Peyer's patch (tissue), 4 donors: ENCODE results near the gene KRTAP10-11.
"Not testable (repeated sequence)": the region's sequence is repeated elsewhere in the genome, so short reads cannot be mapped to it uniquely, and the experiment has no call there.

Source experiments
- POLR2A ChIP-seq, 2 donors: fragments of 450-650 bp; IDR thresholded peaks; one replicate each; pipeline ENCODE4 v1.5.1; 2017; ENCODE audit warnings: antibody characterized with exemption in 2 of 2, mild to moderate bottlenecking in 2 of 2, moderate library complexity in 2 of 2
- TF ChIP-seq, protein P1 (sequence below), 6 experiments: fragments of 450-650 bp in 4 of 6; fragments of 200-600 bp in 2 of 6; sonication (generic) in 1 of 6; IDR thresholded peaks; one replicate each; pipeline ENCODE4 v1.5.1; 2017 to 2019; ENCODE audit warnings: antibody characterized with exemption in 6 of 6, mild to moderate bottlenecking in 3 of 6, moderate library complexity in 1 of 6

DNA sequence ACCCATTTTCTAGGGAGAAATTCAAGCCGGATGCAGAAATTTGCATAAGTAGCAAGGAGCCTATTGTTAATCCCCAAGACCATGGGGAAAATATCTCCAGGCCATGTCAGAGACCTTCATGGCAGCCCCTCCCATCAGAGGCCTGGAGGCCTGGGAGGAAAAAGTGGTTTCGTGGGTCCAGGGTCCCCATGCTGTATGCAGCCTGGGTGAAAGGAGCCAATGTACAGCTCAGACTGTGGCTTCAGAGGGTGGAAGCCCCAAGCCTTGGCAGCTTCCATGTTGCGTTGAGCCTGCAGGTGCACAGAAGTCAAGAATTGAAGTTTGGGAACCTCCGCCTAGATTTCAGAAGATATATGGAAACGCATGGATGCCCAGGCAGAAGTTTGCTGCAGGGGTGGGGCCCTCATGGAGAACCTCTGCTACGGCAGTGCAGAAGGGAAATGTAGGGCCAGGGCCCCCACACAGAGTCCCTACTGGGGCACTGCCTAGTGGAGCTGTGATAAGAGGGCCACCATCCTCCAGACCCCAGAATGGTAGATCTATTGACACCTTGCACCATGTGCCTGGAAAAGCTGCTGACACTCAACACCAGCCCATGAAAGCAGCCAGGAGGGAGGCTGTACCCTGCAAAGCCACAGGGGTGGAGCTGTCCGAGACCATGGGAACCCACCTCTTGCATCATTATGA lies 35.9 kb upstream of the KRTAP10-11 start:
- TF ChIP-seq, protein P1, sequence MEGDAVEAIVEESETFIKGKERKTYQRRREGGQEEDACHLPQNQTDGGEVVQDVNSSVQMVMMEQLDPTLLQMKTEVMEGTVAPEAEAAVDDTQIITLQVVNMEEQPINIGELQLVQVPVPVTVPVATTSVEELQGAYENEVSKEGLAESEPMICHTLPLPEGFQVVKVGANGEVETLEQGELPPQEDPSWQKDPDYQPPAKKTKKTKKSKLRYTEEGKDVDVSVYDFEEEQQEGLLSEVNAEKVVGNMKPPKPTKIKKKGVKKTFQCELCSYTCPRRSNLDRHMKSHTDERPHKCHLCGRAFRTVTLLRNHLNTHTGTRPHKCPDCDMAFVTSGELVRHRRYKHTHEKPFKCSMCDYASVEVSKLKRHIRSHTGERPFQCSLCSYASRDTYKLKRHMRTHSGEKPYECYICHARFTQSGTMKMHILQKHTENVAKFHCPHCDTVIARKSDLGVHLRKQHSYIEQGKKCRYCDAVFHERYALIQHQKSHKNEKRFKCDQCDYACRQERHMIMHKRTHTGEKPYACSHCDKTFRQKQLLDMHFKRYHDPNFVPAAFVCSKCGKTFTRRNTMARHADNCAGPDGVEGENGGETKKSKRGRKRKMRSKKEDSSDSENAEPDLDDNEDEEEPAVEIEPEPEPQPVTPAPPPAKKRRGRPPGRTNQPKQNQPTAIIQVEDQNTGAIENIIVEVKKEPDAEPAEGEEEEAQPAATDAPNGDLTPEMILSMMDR (IDR thresholded peaks at IDR 0.05), result not testable (repeated sequence)
- not testable (repeated sequence) for TF ChIP-seq POLR2A (IDR thresholded peaks at IDR 0.05)
